Neuron (in vitro differentiated cells): ENCODE measurements around the gene ADAMTS7.
"Not testable (repeated sequence)": the region's sequence is repeated elsewhere in the genome, so short reads cannot be mapped to it uniquely, and the experiment has no call there.

Source experiments
- H2AFZ ChIP-seq: one replicate; pipeline ENCODE4 v1.6.1; 2013; ENCODE audit warnings: low read depth, mild to moderate bottlenecking, inconsistent platforms, low read length, moderate library complexity
- H3K27me3 ChIP-seq: one replicate; pipeline ENCODE4 v1.6.1; 2013; ENCODE audit warnings: low read length; ENCODE audit not compliant: insufficient read depth
- H3K36me3 ChIP-seq: one replicate; pipeline ENCODE4 v1.6.1; 2013; ENCODE audit warnings: low read length; ENCODE audit not compliant: insufficient read depth
- H3K4me1 ChIP-seq: one replicate; pipeline ENCODE4 v1.6.1; 2013; ENCODE audit warnings: low read length; ENCODE audit not compliant: insufficient read depth
- H3K4me3 ChIP-seq: 2 replicates; pipeline ENCODE4 v1.5.1; 2013; ENCODE audit warnings: mild to moderate bottlenecking, low read length, moderate library complexity
- H3K9me3 ChIP-seq: one replicate; pipeline ENCODE4 v1.6.1; 2013; ENCODE audit warnings: low read length

The ADAMTS7 gene

GRCh38 chr15:78773765-78774450 is 37.4 kb downstream of the ADAMTS7 start:
- H3K4me1 ChIP-seq, H3K9me3 ChIP-seq, H2AFZ ChIP-seq, H3K36me3 ChIP-seq, H3K4me3 ChIP-seq, H3K27me3 ChIP-seq: not testable (repeated sequence)

GRCh38 chr15:78772738-78773137 is 38.5 kb downstream of the ADAMTS7 start:
- H3K4me3 ChIP-seq = no peak overlapping the region
- no peaks in the 10 kb centered on the region for H3K4me1 ChIP-seq
- no peak overlapping the region for H2AFZ ChIP-seq
- peaks cover 2% of the 10 kb centered on the region for H3K36me3 ChIP-seq
- H3K27me3 ChIP-seq = no peaks in the 10 kb centered on the region
- H3K9me3 ChIP-seq = no peaks in the 10 kb centered on the region

GRCh38 chr15:78771436-78772000 is 39.7 kb downstream of the ADAMTS7 start:
- H3K36me3 ChIP-seq, H3K4me3 ChIP-seq, H3K4me1 ChIP-seq: not testable (repeated sequence)

GRCh38 chr15:78771020-78771419 is 40.2 kb downstream of the ADAMTS7 start:
- not testable (repeated sequence) for H2AFZ ChIP-seq, H3K36me3 ChIP-seq, H3K4me1 ChIP-seq, H3K27me3 ChIP-seq, H3K9me3 ChIP-seq, H3K4me3 ChIP-seq

More at GRCh38 chr15:78771436-78772000, 39.7 kb downstream of the ADAMTS7 start:
- H2AFZ ChIP-seq, H3K9me3 ChIP-seq, H3K27me3 ChIP-seq: not testable (repeated sequence)

GRCh38 chr15:78769473-78770225 is 41.6 kb downstream of the ADAMTS7 start:
- not testable (repeated sequence) for H2AFZ ChIP-seq, H3K4me1 ChIP-seq, H3K27me3 ChIP-seq, H3K9me3 ChIP-seq, H3K36me3 ChIP-seq, H3K4me3 ChIP-seq

GRCh38 chr15:78768531-78769408 is 42.5 kb downstream of the ADAMTS7 start:
- no peaks in the 10 kb centered on the region for H3K36me3 ChIP-seq
- no peak overlapping the region for H2AFZ ChIP-seq
- H3K27me3 ChIP-seq = no peaks in the 10 kb centered on the region
- no peaks in the 10 kb centered on the region for H3K4me1 ChIP-seq
- H3K4me3 ChIP-seq = no peak overlapping the region
- H3K9me3 ChIP-seq = no peaks in the 10 kb centered on the region

- no peaks in the 10 kb centered on the region for H3K4me1 ChIP-seq
- no peaks in the 10 kb centered on the region for H3K9me3 ChIP-seq
- no peak overlapping the region for H2AFZ ChIP-seq
- H3K4me3 ChIP-seq = no peak overlapping the region
- no peaks in the 10 kb centered on the region for H3K27me3 ChIP-seq
- H3K36me3 ChIP-seq = no peaks in the 10 kb centered on the region
These were observed 43.2 kb downstream of the ADAMTS7 start for GRCh38 chr15:78768096-78768495.

- Histone ChIP-seq H2AFZ (no peak overlapping the region), H3K27me3 (no peaks in the 10 kb centered on the region), H3K9me3 (no peaks in the 10 kb centered on the region), H3K4me1 (no peaks in the 10 kb centered on the region), H3K4me3 (no peak overlapping the region), H3K36me3 (no peaks in the 10 kb centered on the region)
These were observed 43.8 kb downstream of the ADAMTS7 start for GRCh38 chr15:78767331-78767951.

- not testable (repeated sequence) for H3K9me3 ChIP-seq, H2AFZ ChIP-seq, H3K27me3 ChIP-seq, H3K36me3 ChIP-seq, H3K4me1 ChIP-seq, H3K4me3 ChIP-seq
These were observed 44.6 kb downstream of the ADAMTS7 start for GRCh38 chr15:78766641-78767071.

GRCh38 chr15:78766041-78766440 is 45.2 kb downstream of the ADAMTS7 start:
- H3K27me3 ChIP-seq = no peaks in the 10 kb centered on the region
- H3K36me3 ChIP-seq = no peaks in the 10 kb centered on the region
- no peak overlapping the region for H3K4me3 ChIP-seq
- no peak overlapping the region for H2AFZ ChIP-seq
- no peaks in the 10 kb centered on the region for H3K9me3 ChIP-seq
- H3K4me1 ChIP-seq = no peaks in the 10 kb centered on the region

GRCh38 chr15:78765154-78765860 is 46.0 kb downstream of the ADAMTS7 start:
- not testable (repeated sequence) for H2AFZ ChIP-seq, H3K9me3 ChIP-seq, H3K27me3 ChIP-seq, H3K36me3 ChIP-seq, H3K4me1 ChIP-seq, H3K4me3 ChIP-seq
